ENCODE data around the gene DHX35. TPM values are rescaled to one million over a fixed set of nuclear protein-coding genes. Genes with fewer than 3 reads are reported as not detected.

DHX35 gene
- total RNA-seq, 6 experiments from 2014 or later, result 3.2 to 7.5 (median 4.8) TPM

DNA sequence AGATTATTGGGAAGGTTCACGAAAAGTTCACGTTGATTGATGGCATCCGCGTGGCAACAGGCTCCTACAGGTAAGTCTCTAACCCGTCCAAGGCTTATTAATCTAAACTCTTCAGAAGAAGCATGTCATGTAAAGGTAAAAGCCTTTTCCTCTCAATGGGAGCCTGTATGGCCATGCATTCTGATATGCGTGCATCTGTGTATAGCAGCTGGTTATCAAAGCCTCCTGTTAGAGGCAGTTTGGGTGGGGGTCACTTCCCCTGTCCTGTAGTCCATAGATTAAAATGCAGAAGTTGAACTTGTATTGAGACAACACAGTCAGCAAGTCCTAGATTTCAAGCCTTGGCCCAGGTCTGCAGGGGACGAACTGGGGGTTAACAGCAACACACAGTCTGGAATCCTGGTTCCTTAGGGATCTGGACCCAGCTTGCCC lies 14.2 kb upstream of the DHX35 start:
- H3K4me1 ChIP-seq, result no peaks in the 10 kb centered on the region
- H3K9me3 ChIP-seq, result no peaks in the 10 kb centered on the region
- ATAC-seq (no peak), DNase-seq (no peak)
- TF ChIP-seq POLR2A (IDR thresholded peaks at IDR 0.05) (no peak), CTCF (IDR thresholded peaks at IDR 0.05) (no peak)
- 83% methylated on average over 6 of the region's 7 CpGs for WGBS (ENCODE audit: insufficient coverage, low coverage, low lambda C conversion rate, missing lambda C conversion rate)
- no peak overlapping the region for H3K4me3 ChIP-seq
- H3K27me3 ChIP-seq, result no peaks in the 10 kb centered on the region
- no peak overlapping the region for H3K27ac ChIP-seq
- intact Hi-C loops (cut with DNase I), result no loop called here
- no peaks in the 10 kb centered on the region for H3K36me3 ChIP-seq

DNA sequence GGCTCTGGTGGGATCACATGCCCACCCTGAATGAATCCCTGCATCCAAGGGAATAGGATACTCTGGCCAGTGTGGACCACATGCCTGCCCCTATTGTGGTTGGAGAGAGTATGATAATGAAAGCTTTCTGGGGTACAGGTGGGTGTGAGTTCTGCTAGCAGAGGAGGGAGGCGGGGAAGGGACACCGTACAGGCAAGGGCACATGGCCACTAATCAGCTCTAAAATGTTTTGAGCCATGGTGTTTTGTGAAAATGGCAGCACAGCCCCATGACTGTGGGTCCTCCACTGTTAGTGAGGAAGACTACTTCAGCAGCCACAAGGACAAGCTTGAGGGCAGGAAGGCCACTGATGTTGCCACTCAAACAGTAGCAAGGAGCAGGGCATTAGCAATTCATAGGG lies 11.9 kb upstream of the DHX35 start:
- no peak overlapping the region for H3K27ac ChIP-seq
- DNase-seq (no peak), ATAC-seq (no peak)
- no peak overlapping the region for H3K4me3 ChIP-seq
- H3K27me3 ChIP-seq, result no peaks in the 10 kb centered on the region
- 100% methylated on average over 2 of the region's 2 CpGs for WGBS (ENCODE audit: insufficient coverage, low coverage, low lambda C conversion rate, missing lambda C conversion rate)
- no peaks in the 10 kb centered on the region for H3K36me3 ChIP-seq
- H3K9me3 ChIP-seq, result no peaks in the 10 kb centered on the region
- H3K4me1 ChIP-seq, result peaks cover 0 to 11% (median 0%) of the 10 kb centered on the region in 4 donors
- TF ChIP-seq CTCF (IDR thresholded peaks at IDR 0.05) (no peak), POLR2A (IDR thresholded peaks at IDR 0.05) (no peak)
- intact Hi-C loops (cut with DNase I), result no loop called here

DNA sequence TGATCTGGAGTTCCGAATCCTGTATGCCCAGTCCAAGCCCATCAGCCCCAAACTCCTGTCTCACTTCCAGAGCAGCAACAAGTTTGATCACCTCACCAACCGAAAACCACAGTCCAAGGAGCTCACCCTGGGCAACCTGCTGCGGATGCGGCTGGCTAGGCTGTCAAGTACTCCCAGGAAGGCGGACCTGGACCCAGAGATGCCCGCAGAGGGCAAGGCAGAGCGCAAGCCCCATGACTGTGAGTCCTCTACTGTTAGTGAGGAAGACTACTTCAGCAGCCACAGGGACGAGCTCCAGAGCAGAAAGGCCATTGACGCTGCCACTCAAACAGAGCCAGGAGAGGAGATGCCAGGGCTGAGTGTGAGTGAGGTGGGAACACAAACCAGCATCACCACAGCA lies 10.5 kb upstream of the DHX35 start:
- Histone ChIP-seq H3K36me3 (no peaks in the 10 kb centered on the region), H3K27me3 (no peaks in the 10 kb centered on the region), H3K4me3 (no peak overlapping the region), H3K4me1 (peaks cover 0 to 11% (median 0%) of the 10 kb centered on the region in 4 donors), H3K27ac (no peak overlapping the region), H3K9me3 (no peaks in the 10 kb centered on the region)
- 100% methylated on average over 6 of the region's 9 CpGs for WGBS (ENCODE audit: insufficient coverage, low coverage, low lambda C conversion rate, missing lambda C conversion rate)
- DNase-seq (no peak), ATAC-seq (no peak)
- TF ChIP-seq CTCF (IDR thresholded peaks at IDR 0.05) (no peak), POLR2A (IDR thresholded peaks at IDR 0.05) (no peak)
- intact Hi-C loops (cut with DNase I), result no loop called here

GRCh38 chr20:38952153-38952552 lies 10.0 kb upstream of the DHX35 start:
- Histone ChIP-seq H3K36me3 (no peaks in the 10 kb centered on the region), H3K27me3 (no peaks in the 10 kb centered on the region), H3K27ac (no peak overlapping the region), H3K4me3 (no peak overlapping the region), H3K4me1 (peaks cover 0 to 11% (median 0%) of the 10 kb centered on the region in 4 donors), H3K9me3 (no peaks in the 10 kb centered on the region)
- no peak for TF ChIP-seq POLR2A (IDR thresholded peaks at IDR 0.05)
- no peak for TF ChIP-seq CTCF (IDR thresholded peaks at IDR 0.05)
- WGBS (ENCODE audit: insufficient coverage, low coverage, low lambda C conversion rate, missing lambda C conversion rate), result 96% methylated on average over 4 of the region's 6 CpGs
- no peak for ATAC-seq
- intact Hi-C loops (cut with DNase I), result no loop called here
- DNase-seq, result no peak
